H9 (cell line): ENCODE measurements around the gene FARP1. TPM values are rescaled to one million over a fixed set of nuclear protein-coding genes. Genes with fewer than 3 reads are reported as not detected.

Source experiments
- DNase-seq: peaks from one replicate; pipeline ENCODE4 v3.0.0-alpha.2; 2017
- H2AFZ ChIP-seq: one replicate; pipeline ENCODE4 v1.6.1; 2013; ENCODE audit warnings: mild to moderate bottlenecking, low read length, control low read depth, moderate library complexity
- H2AK5ac ChIP-seq: 2 replicates; pipeline ENCODE4 v1.6.1; 2013; ENCODE audit warnings: low read length, control low read depth, mixed read lengths; ENCODE audit not compliant: insufficient read length
- H2BK120ac ChIP-seq: one replicate; pipeline ENCODE4 v1.6.1; 2013; ENCODE audit warnings: low read depth, mild to moderate bottlenecking, low read length, control low read depth, inconsistent platforms; ENCODE audit not compliant: poor library complexity, severe bottlenecking
- H2BK12ac ChIP-seq: 2 replicates; pipeline ENCODE4 v1.6.1; 2013; ENCODE audit warnings: low read length, control low read depth, mixed read lengths, low read depth; ENCODE audit not compliant: insufficient read length
- H2BK15ac ChIP-seq: 2 replicates; pipeline ENCODE4 v1.6.1; 2013; ENCODE audit warnings: low read depth, low read length, control low read depth
- H2BK20ac ChIP-seq: one replicate; pipeline ENCODE4 v1.6.1; 2013; ENCODE audit warnings: low read depth, mild to moderate bottlenecking, low read length, control low read depth, inconsistent platforms; ENCODE audit not compliant: poor library complexity, severe bottlenecking
- H2BK5ac ChIP-seq: 2 replicates; pipeline ENCODE4 v1.6.1; 2013; ENCODE audit warnings: low read length, control low read depth, mixed read lengths; ENCODE audit not compliant: insufficient read length
- H3K14ac ChIP-seq: 2 replicates; pipeline ENCODE4 v1.6.1; 2013; ENCODE audit warnings: low read length, control low read depth; ENCODE audit not compliant: insufficient read depth
- H3K18ac ChIP-seq: 2 replicates; pipeline ENCODE4 v1.6.1; 2013; ENCODE audit warnings: low read depth, mild to moderate bottlenecking, mixed read lengths, low read length, control low read depth; ENCODE audit not compliant: insufficient read length
- H3K23ac ChIP-seq: 2 replicates; pipeline ENCODE4 v1.6.1; 2013; ENCODE audit warnings: low read length, control low read depth, mixed read lengths, low read depth; ENCODE audit not compliant: insufficient read length
- H3K23me2 ChIP-seq: 2 replicates; pipeline ENCODE4 v1.6.1; 2013; ENCODE audit warnings: low read depth, mild to moderate bottlenecking, mixed read lengths, low read length, control low read depth; ENCODE audit not compliant: insufficient read length, poor library complexity, severe bottlenecking
- H3K27ac ChIP-seq: 2 replicates; pipeline ENCODE4 v1.5.1; 2013; ENCODE audit warnings: low read length, control low read depth, mixed read lengths, low read depth; ENCODE audit not compliant: insufficient read length
- H3K27me3 ChIP-seq: 2 replicates; pipeline ENCODE4 v1.6.1; 2013; ENCODE audit warnings: low read length, control low read depth, inconsistent platforms; ENCODE audit not compliant: insufficient read depth
- H3K4ac ChIP-seq: 2 replicates; pipeline ENCODE4 v1.6.1; 2013; ENCODE audit warnings: low read depth, mild to moderate bottlenecking, control low read depth, inconsistent platforms, low read length, moderate library complexity
- H3K4me1 ChIP-seq: 2 replicates; pipeline ENCODE4 v1.6.1; 2013; ENCODE audit warnings: low read length, control low read depth, inconsistent platforms; ENCODE audit not compliant: insufficient read depth
- H3K4me2 ChIP-seq: 2 replicates; pipeline ENCODE4 v1.6.1; 2013; ENCODE audit warnings: low read length, control low read depth, mixed read lengths; ENCODE audit not compliant: insufficient read length, insufficient read depth
- H3K56ac ChIP-seq: 2 replicates; pipeline ENCODE4 v1.6.1; 2013; ENCODE audit warnings: low read depth, mild to moderate bottlenecking, mixed read lengths, low read length, control low read depth; ENCODE audit not compliant: insufficient read length
- H3K79me1 ChIP-seq: 2 replicates; pipeline ENCODE4 v1.6.1; 2013; ENCODE audit warnings: low read depth, mild to moderate bottlenecking, moderate library complexity, low read length, control low read depth, inconsistent platforms; ENCODE audit not compliant: insufficient read depth, poor library complexity, severe bottlenecking
- H3K79me2 ChIP-seq: 2 replicates; pipeline ENCODE4 v1.6.1; 2013; ENCODE audit warnings: low read length, control low read depth, inconsistent platforms; ENCODE audit not compliant: insufficient read depth
- H3K9ac ChIP-seq: 2 replicates; pipeline ENCODE4 v1.6.1; 2013; ENCODE audit warnings: low read length, control low read depth, mixed read lengths; ENCODE audit not compliant: insufficient read length; ENCODE audit errors: extremely low read depth
- H3K9me3 ChIP-seq: one replicate; pipeline ENCODE4 v1.6.1; 2013; ENCODE audit warnings: low read depth, low read length, inconsistent platforms; ENCODE audit not compliant: control insufficient read depth
- H3T11ph ChIP-seq: one replicate; pipeline ENCODE4 v1.6.1; 2013; ENCODE audit warnings: mild to moderate bottlenecking, low read length, control low read depth, inconsistent platforms
- H4K20me1 ChIP-seq: one replicate; pipeline ENCODE4 v1.6.1; 2013; ENCODE audit not compliant: control insufficient read depth, insufficient read length, insufficient read depth
- H4K5ac ChIP-seq: 2 replicates; pipeline ENCODE4 v1.6.1; 2013; ENCODE audit warnings: low read depth, mild to moderate bottlenecking, mixed read lengths, low read length, control low read depth; ENCODE audit not compliant: insufficient read length
- H4K8ac ChIP-seq: replicated peaks from 2 replicates; pipeline ENCODE4 v1.6.1; 2013; ENCODE audit warnings: low read length, control low read depth, mixed read lengths, low read depth; ENCODE audit not compliant: insufficient read length
- H4K91ac ChIP-seq: 2 replicates; pipeline ENCODE4 v1.6.1; 2013; ENCODE audit warnings: low read depth, mild to moderate bottlenecking, moderate library complexity, mixed read lengths, low read length, control low read depth; ENCODE audit not compliant: insufficient read length
- H3K27ac Mint-ChIP-seq, 3 experiments: 2 replicates in 2 of 3; 3 replicates in 1 of 3; pipeline ENCODE4 v1.8.0; 2020 to 2021; ENCODE audit warnings: mixed read lengths in 3 of 3, mild to moderate bottlenecking in 1 of 3, moderate library complexity in 1 of 3
- H3K27me3 Mint-ChIP-seq: 2 replicates; pipeline ENCODE4 v1.8.0; 2021; ENCODE audit warnings: low read depth, mild to moderate bottlenecking, moderate library complexity, mixed read lengths
- H3K36me3 Mint-ChIP-seq, 3 experiments: 2 replicates in 2 of 3; 3 replicates in 1 of 3; pipeline ENCODE4 v1.8.0; 2020 to 2021; ENCODE audit warnings: low read depth in 3 of 3, mixed read lengths in 3 of 3; ENCODE audit not compliant: insufficient read depth in 1 of 3
- H3K4me1 Mint-ChIP-seq, 2 experiments: 2 replicates each; pipeline ENCODE4 v1.8.0; 2020; ENCODE audit warnings: mixed read lengths in 2 of 2
- H3K4me3 Mint-ChIP-seq, 2 experiments: 2 replicates in 1 of 2; 3 replicates in 1 of 2; pipeline ENCODE4 v1.8.0; 2020 to 2021; ENCODE audit warnings: mild to moderate bottlenecking in 2 of 2, mixed read lengths in 2 of 2, moderate library complexity in 1 of 2
- H3K9me3 Mint-ChIP-seq, 2 experiments: 2 replicates in 1 of 2; 3 replicates in 1 of 2; pipeline ENCODE4 v1.8.0; 2020; ENCODE audit warnings: mild to moderate bottlenecking in 2 of 2, mixed read lengths in 2 of 2, moderate library complexity in 1 of 2
- WGBS: extraction: QIAGEN DNeasy Blood & Tissue Kit; methylation state at CpG from one replicate; pipeline ENCODE4 v1.1.7; 2013; ENCODE audit warnings: missing lambda C conversion rate, low lambda C conversion rate, mixed read lengths; ENCODE audit not compliant: insufficient read length; ENCODE audit errors: extremely low coverage; 5-methylcytosine and 5-hydroxymethylcytosine counted together
- total RNA-seq: library from RNA; stranded (reverse); gene quantifications from 2 replicates; pipeline ENCODE4 v1.2.1, GENCODE V29; 2021
- TF ChIP-seq, protein P1 (sequence below): fragments of 200-600 bp; sonication (generic); conservative IDR thresholded peaks from 3 replicates; pipeline ENCODE4 v1.8.0; 2021; ENCODE audit warnings: antibody characterized with exemption, mild to moderate bottlenecking

FARP1 gene
- total RNA-seq, 1 experiment from 2014 or later = 95.9 TPM

DNA sequence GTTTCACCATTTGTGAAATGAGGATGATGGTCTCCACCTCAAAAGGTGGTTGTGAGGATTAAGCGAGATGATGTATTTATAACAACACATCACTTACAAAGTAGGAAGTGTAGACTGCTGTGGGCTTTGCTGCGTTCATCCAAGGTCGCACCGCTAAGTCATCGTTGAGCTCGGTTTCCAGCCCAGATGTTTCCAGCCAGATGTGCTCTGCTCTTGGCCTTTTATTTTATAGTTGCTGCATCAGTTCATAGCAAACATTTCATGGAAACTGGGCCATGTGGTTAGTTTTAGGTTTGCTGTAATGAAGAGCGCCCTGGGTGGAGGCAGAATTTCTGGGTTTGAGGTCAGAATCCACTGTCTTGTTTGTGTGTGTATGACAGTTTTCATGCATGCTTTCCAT is 110.6 kb downstream of the FARP1 start:
- Histone ChIP-seq H4K91ac (no peak overlapping the region), H2AFZ (no peak overlapping the region), H3K79me1 (peaks cover 2% of the 10 kb centered on the region), H3K4me2 (no peak overlapping the region), H4K20me1 (no peaks in the 10 kb centered on the region), H3K9me3 (no peaks in the 10 kb centered on the region), H3T11ph (no peak overlapping the region), H2BK12ac (no peak overlapping the region), H3K23me2 (no peaks in the 10 kb centered on the region), H2BK15ac (no peak overlapping the region), H3K9ac (no peak overlapping the region), H3K27ac (no peak overlapping the region), H2BK5ac (no peak overlapping the region), H3K79me2 (peaks cover 2% of the 10 kb centered on the region; the same call in 1 of the 2 replicates), H4K5ac (no peak overlapping the region), H3K27me3 (no peaks in the 10 kb centered on the region), H2AK5ac (no peak overlapping the region), H3K23ac (no peak overlapping the region), H3K4ac (no peak overlapping the region), H3K4me1 (no peaks in the 10 kb centered on the region; the same call in 1 of the 2 replicates), H3K56ac (no peak overlapping the region), H3K18ac (no peak overlapping the region), H3K14ac (no peak overlapping the region), H2BK120ac (no peak overlapping the region), H2BK20ac (no peak overlapping the region), H4K8ac (no peak overlapping the region)
- TF ChIP-seq, protein P1, sequence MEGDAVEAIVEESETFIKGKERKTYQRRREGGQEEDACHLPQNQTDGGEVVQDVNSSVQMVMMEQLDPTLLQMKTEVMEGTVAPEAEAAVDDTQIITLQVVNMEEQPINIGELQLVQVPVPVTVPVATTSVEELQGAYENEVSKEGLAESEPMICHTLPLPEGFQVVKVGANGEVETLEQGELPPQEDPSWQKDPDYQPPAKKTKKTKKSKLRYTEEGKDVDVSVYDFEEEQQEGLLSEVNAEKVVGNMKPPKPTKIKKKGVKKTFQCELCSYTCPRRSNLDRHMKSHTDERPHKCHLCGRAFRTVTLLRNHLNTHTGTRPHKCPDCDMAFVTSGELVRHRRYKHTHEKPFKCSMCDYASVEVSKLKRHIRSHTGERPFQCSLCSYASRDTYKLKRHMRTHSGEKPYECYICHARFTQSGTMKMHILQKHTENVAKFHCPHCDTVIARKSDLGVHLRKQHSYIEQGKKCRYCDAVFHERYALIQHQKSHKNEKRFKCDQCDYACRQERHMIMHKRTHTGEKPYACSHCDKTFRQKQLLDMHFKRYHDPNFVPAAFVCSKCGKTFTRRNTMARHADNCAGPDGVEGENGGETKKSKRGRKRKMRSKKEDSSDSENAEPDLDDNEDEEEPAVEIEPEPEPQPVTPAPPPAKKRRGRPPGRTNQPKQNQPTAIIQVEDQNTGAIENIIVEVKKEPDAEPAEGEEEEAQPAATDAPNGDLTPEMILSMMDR = no peak
- Mint-ChIP-seq H3K4me1 (peaks cover 18 to 22% of the 10 kb centered on the region in 2 experiments), H3K27ac (no peak overlapping the region), H3K9me3 (no peaks in the 10 kb centered on the region), H3K36me3 (peaks cover 0 to 4% (median 0%) of the 10 kb centered on the region in 3 experiments; a peak in 3 of 7 replicates), H3K4me3 (no peak overlapping the region), H3K27me3 (no peaks in the 10 kb centered on the region)
- no peak for DNase-seq
- WGBS = no CpG with 5 or more reads among the region's 7 CpGs
